Vagina (tissue), 2 donors: ENCODE measurements around the gene SPRR2E.

Experiments
- CTCF ChIP-seq, 3 experiments: fragments of 450-650 bp in 2 of 3; fragments of 200-600 bp in 1 of 3; sonication (generic) in 1 of 3; IDR thresholded peaks; one replicate each; pipeline ENCODE4 v1.5.1; 2017 to 2019; ENCODE audit warnings: antibody characterized with exemption in 3 of 3, mild to moderate bottlenecking in 2 of 3, moderate library complexity in 2 of 3
- POLR2A ChIP-seq, 2 donors: fragments of 450-650 bp; IDR thresholded peaks; one replicate each; pipeline ENCODE4 v1.6.1; 2017; ENCODE audit warnings: antibody characterized with exemption in 2 of 2, mild to moderate bottlenecking in 2 of 2, moderate library complexity in 2 of 2

- TF ChIP-seq POLR2A (IDR thresholded peaks at IDR 0.05) (no peak), CTCF (IDR thresholded peaks at IDR 0.05) (no peak)
Measured at GRCh38 chr1:153070243-153070642, 24.1 kb downstream of the SPRR2E start.
